Measurements from ENCODE around the gene LRP5.

DNA sequence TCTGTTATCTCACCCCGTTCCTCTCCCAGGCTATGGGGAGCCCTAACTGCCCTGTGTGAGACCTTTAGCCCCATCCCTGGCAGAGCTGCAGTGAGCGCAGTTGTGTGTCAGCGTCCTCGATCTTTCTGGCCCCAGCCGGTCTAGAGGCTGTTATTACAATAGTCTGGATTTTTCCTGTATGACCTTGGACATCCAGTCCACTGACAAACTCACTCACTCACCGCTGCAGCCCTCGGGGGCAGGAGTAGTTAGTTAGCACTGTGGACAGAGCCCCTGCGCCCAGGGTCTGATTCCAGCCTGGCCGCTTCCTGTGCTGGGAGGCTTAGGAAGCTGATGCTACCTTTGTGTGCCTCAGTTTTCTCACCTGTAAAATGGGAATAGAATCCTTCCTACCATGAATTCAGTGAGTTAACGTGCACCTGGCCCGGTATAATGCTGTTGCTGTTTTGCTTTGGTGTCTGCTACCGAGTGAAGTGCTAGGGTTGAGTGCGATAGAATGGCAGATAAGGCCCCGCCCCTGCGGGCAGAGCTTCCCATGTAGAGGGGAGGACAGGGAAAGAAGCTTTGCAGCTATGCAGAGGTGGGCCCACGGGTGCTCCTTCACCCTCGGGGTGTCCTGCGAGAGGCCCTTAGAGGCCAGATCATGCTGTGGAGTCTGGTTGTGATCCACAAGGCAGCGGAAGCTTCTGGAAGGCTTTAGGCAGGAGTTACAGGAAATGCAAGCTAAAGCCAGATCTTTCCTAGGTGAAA is 3.0 kb downstream of the LRP5 start:
- TF ChIP-seq, protein P1, sequence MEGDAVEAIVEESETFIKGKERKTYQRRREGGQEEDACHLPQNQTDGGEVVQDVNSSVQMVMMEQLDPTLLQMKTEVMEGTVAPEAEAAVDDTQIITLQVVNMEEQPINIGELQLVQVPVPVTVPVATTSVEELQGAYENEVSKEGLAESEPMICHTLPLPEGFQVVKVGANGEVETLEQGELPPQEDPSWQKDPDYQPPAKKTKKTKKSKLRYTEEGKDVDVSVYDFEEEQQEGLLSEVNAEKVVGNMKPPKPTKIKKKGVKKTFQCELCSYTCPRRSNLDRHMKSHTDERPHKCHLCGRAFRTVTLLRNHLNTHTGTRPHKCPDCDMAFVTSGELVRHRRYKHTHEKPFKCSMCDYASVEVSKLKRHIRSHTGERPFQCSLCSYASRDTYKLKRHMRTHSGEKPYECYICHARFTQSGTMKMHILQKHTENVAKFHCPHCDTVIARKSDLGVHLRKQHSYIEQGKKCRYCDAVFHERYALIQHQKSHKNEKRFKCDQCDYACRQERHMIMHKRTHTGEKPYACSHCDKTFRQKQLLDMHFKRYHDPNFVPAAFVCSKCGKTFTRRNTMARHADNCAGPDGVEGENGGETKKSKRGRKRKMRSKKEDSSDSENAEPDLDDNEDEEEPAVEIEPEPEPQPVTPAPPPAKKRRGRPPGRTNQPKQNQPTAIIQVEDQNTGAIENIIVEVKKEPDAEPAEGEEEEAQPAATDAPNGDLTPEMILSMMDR (IDR thresholded peaks at IDR 0.05 in 2 of 3, conservative IDR thresholded peaks at IDR 0.05 in 1 of 3; ENCODE audit: borderline replicate concordance in 1 of 3, insufficient read depth in 1 of 3, low read depth in 2 of 3, low read length in 2 of 3), result no peak
- no peak for TF ChIP-seq CEBPB (IDR thresholded peaks at IDR 0.05; ENCODE audit: low read depth)
- no peak for TF ChIP-seq EZH2 (IDR thresholded peaks at IDR 0.05)
- TF ChIP-seq, protein P2, sequence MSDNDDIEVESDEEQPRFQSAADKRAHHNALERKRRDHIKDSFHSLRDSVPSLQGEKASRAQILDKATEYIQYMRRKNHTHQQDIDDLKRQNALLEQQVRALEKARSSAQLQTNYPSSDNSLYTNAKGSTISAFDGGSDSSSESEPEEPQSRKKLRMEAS (IDR thresholded peaks at IDR 0.05), result no peak
- TF ChIP-seq POLR2A (IDR thresholded peaks at IDR 0.05; ENCODE audit: borderline replicate concordance, extremely low read depth, insufficient read depth, insufficient read length), result no peak
- TF ChIP-seq SIN3A (IDR thresholded peaks at IDR 0.05; ENCODE audit: low read depth), result no peak
- no peak for TF ChIP-seq RAD21 (IDR thresholded peaks at IDR 0.05; ENCODE audit: low read depth)
- TF ChIP-seq EZH2phosphoT487 (IDR thresholded peaks at IDR 0.05; ENCODE audit: borderline replicate concordance), result no peak
- TF ChIP-seq, protein P3, sequence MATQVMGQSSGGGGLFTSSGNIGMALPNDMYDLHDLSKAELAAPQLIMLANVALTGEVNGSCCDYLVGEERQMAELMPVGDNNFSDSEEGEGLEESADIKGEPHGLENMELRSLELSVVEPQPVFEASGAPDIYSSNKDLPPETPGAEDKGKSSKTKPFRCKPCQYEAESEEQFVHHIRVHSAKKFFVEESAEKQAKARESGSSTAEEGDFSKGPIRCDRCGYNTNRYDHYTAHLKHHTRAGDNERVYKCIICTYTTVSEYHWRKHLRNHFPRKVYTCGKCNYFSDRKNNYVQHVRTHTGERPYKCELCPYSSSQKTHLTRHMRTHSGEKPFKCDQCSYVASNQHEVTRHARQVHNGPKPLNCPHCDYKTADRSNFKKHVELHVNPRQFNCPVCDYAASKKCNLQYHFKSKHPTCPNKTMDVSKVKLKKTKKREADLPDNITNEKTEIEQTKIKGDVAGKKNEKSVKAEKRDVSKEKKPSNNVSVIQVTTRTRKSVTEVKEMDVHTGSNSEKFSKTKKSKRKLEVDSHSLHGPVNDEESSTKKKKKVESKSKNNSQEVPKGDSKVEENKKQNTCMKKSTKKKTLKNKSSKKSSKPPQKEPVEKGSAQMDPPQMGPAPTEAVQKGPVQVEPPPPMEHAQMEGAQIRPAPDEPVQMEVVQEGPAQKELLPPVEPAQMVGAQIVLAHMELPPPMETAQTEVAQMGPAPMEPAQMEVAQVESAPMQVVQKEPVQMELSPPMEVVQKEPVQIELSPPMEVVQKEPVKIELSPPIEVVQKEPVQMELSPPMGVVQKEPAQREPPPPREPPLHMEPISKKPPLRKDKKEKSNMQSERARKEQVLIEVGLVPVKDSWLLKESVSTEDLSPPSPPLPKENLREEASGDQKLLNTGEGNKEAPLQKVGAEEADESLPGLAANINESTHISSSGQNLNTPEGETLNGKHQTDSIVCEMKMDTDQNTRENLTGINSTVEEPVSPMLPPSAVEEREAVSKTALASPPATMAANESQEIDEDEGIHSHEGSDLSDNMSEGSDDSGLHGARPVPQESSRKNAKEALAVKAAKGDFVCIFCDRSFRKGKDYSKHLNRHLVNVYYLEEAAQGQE (IDR thresholded peaks at IDR 0.05; ENCODE audit: low read depth), result no peak
- TF ChIP-seq, protein P4, sequence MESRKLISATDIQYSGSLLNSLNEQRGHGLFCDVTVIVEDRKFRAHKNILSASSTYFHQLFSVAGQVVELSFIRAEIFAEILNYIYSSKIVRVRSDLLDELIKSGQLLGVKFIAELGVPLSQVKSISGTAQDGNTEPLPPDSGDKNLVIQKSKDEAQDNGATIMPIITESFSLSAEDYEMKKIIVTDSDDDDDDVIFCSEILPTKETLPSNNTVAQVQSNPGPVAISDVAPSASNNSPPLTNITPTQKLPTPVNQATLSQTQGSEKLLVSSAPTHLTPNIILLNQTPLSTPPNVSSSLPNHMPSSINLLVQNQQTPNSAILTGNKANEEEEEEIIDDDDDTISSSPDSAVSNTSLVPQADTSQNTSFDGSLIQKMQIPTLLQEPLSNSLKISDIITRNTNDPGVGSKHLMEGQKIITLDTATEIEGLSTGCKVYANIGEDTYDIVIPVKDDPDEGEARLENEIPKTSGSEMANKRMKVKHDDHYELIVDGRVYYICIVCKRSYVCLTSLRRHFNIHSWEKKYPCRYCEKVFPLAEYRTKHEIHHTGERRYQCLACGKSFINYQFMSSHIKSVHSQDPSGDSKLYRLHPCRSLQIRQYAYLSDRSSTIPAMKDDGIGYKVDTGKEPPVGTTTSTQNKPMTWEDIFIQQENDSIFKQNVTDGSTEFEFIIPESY (IDR thresholded peaks at IDR 0.05; ENCODE audit: extremely low read depth, insufficient replicate concordance, low read length), result no peak
- no peak for TF ChIP-seq ZNF274 (IDR thresholded peaks at IDR 0.05; ENCODE audit: low read depth, low read length)

Measured in HCT116 (cell line).